ENCODE results near the gene DUT. TPM values are rescaled to one million over a fixed set of nuclear protein-coding genes. Genes with fewer than 3 reads are reported as not detected.
A peak's percentile ranks its signal among the peaks of the same experiment; 100 is the strongest.

DUT gene
- total RNA-seq, 1 experiment from 2014 or later: 130 TPM

- H3K27ac ChIP-seq (ENCODE audit: low read depth, low read length): no peak overlapping the region
Observed at GRCh38 chr15:48389691-48390143, 58.5 kb downstream of the DUT start.

More at GRCh38 chr15:48389691-48390143, 58.5 kb downstream of the DUT start:
- H3K79me2 ChIP-seq (ENCODE audit: insufficient read depth, low read length): no peaks in the 10 kb centered on the region
- H3K4me3 ChIP-seq (replicated peaks in 1 of 2; ENCODE audit: low read depth in 1 of 2, low read length in 2 of 2): no peak overlapping the region
- H3K9me2 ChIP-seq (ENCODE audit: insufficient read depth): no peaks in the 10 kb centered on the region
- peaks cover 0 to 27% of the 10 kb centered on the region in 2 experiments; a peak in 2 of 4 replicates for H3K4me1 ChIP-seq (ENCODE audit: control insufficient read depth in 1 of 2, insufficient read depth in 2 of 2, low read length in 2 of 2)
- H3K9ac ChIP-seq (ENCODE audit: low read length): no peak overlapping the region
- DNase-seq (ENCODE audit: low read depth, low spot score) (no peak), ATAC-seq (no peak)
- H3K27me3 ChIP-seq (ENCODE audit: insufficient read depth, low read length): no peaks in the 10 kb centered on the region
- TF ChIP-seq EZH2 (IDR thresholded peaks at IDR 0.05) (no peak), EZH2phosphoT487 (IDR thresholded peaks at IDR 0.05; ENCODE audit: borderline replicate concordance) (no peak), EGR1 (IDR thresholded peaks at IDR 0.05; ENCODE audit: low read depth) (no peak), ZNF274 (IDR thresholded peaks at IDR 0.05; ENCODE audit: low read depth, low read length) (no peak), SIN3A (IDR thresholded peaks at IDR 0.05; ENCODE audit: low read depth) (no peak), REST (IDR thresholded peaks at IDR 0.05; ENCODE audit: low read depth) (no peak), RAD21 (IDR thresholded peaks at IDR 0.05; ENCODE audit: low read depth) (no peak), JUND (IDR thresholded peaks at IDR 0.05) (no peak), MAX (IDR thresholded peaks at IDR 0.05) (no peak), YY1 (IDR thresholded peaks at IDR 0.05; ENCODE audit: extremely low read depth, insufficient replicate concordance, low read depth, low read length) (no peak), CTCF (IDR thresholded peaks at IDR 0.05 in 2 of 3, conservative IDR thresholded peaks at IDR 0.05 in 1 of 3; ENCODE audit: borderline replicate concordance in 1 of 3, insufficient read depth in 1 of 3, low read depth in 2 of 3, low read length in 2 of 3) (no peak), ATF3 (IDR thresholded peaks at IDR 0.05) (no peak), ZBTB33 (IDR thresholded peaks at IDR 0.05; ENCODE audit: extremely low read depth, insufficient replicate concordance, low read length) (no peak), POLR2AphosphoS5 (IDR thresholded peaks at IDR 0.05; ENCODE audit: low read depth, low read length) (no peak)
- no TSS peak for BruUV-seq (replicated peaks)
- no peaks in the 10 kb centered on the region for H3K9me3 ChIP-seq (ENCODE audit: control insufficient read depth in 1 of 2, insufficient read depth in 1 of 2, low read depth in 1 of 2, low read length in 2 of 2)
- intact Hi-C loops (cut with micrococcal nuclease): loop anchor here (5.0 kb wide), 1 partner anchor 58 kb away; no protein-coding TSS in a partner anchor
- ChIA-PET POLR2A (no interaction called here), RAD21 (ENCODE audit: low non-redundant PET in 1 of 2, low total read pairs in 2 of 2, uncharacterized antibody in 2 of 2, unreplicated experiment in 2 of 2) (no interaction called here), CTCF (no interaction called here)
- H4K20me1 ChIP-seq (ENCODE audit: insufficient read depth): no peaks in the 10 kb centered on the region
- H3K4me2 ChIP-seq (ENCODE audit: low read length): peak overlapping the region; percentile 39
- H2AFZ ChIP-seq (ENCODE audit: low read depth, low read length, poor library complexity, severe bottlenecking): peak overlapping the region; percentile 79
- H3K36me3 ChIP-seq (ENCODE audit: control insufficient read depth in 1 of 2, insufficient read depth in 2 of 2, low read length in 2 of 2): no peaks in the 10 kb centered on the region
